ENCODE results near the gene PLIN5.

Gene PLIN5

GRCh38 chr19:4519521-4520277 lies 15.3 kb downstream of the PLIN5 start:
- DNase-seq: no peak

GRCh38 chr19:4519172-4519496 lies 15.9 kb downstream of the PLIN5 start:
- DNase-seq: no peak

GRCh38 chr19:4518345-4519171 lies 16.5 kb downstream of the PLIN5 start, which contains the start of gene PLIN4:
TSS of gene PLIN4 (minus strand) at chr19:4518486. CDS start at chr19:4518272, 214 bp downstream.
- DNase-seq: no peak

- no peak for DNase-seq
These were observed 17.5 kb downstream of the PLIN5 start for GRCh38 chr19:4517451-4518057.

- DNase-seq: no peak
These were observed 18.1 kb downstream of the PLIN5 start for GRCh38 chr19:4516939-4517300.

GRCh38 chr19:4516199-4516938 lies 18.7 kb downstream of the PLIN5 start:
- DNase-seq: no peak

- DNase-seq: no peak
These were observed 19.3 kb downstream of the PLIN5 start for GRCh38 chr19:4515732-4516131.

- DNase-seq: no peak
These were observed 21.8 kb downstream of the PLIN5 start for GRCh38 chr19:4513248-4513647.

- DNase-seq: no peak
These were observed 23.0 kb downstream of the PLIN5 start for GRCh38 chr19:4512070-4512469.

GRCh38 chr19:4511300-4512054 lies 23.5 kb downstream of the PLIN5 start:
- DNase-seq: no peak

GRCh38 chr19:4510435-4511255 lies 24.4 kb downstream of the PLIN5 start:
- DNase-seq: no peak

GRCh38 chr19:4508698-4509097 lies 26.3 kb downstream of the PLIN5 start:
- DNase-seq: no peak

- no peak for DNase-seq
These were observed 27.2 kb downstream of the PLIN5 start for GRCh38 chr19:4507804-4508203.

- no peak for DNase-seq
These were observed 27.9 kb downstream of the PLIN5 start for GRCh38 chr19:4507150-4507452.

GRCh38 chr19:4506449-4507149 lies 28.4 kb downstream of the PLIN5 start:
- peak; percentile 76 for DNase-seq

- DNase-seq: no peak
These were observed 29.2 kb downstream of the PLIN5 start for GRCh38 chr19:4505570-4506448.

GRCh38 chr19:4504891-4505569 lies 30.0 kb downstream of the PLIN5 start:
- no peak for DNase-seq

- DNase-seq: no peak
These were observed 30.7 kb downstream of the PLIN5 start for GRCh38 chr19:4504297-4504701.

- no peak for DNase-seq
These were observed 31.2 kb downstream of the PLIN5 start for GRCh38 chr19:4503825-4504170.

Measured in EL (cell line).